Measurements from ENCODE around the gene CDH3. TPM values are rescaled to one million over a fixed set of nuclear protein-coding genes. Genes with fewer than 3 reads are reported as not detected.

CDH3 gene
- total RNA-seq, 2 donors from 2014 or later: 0.81 to 0.89 TPM

Other genes with a start within 250 kb of the CDH3 start
- 10 to 100 TPM; 71.5 to 90.3 TPM for gene SMPD3, start 196.8 kb upstream of the CDH3 start, total RNA-seq
- gene ZFP90, start 106.0 kb upstream of the CDH3 start, total RNA-seq: 1 to 10 TPM; 8.4 to 9.0 TPM
- gene CDH1, start 92.0 kb downstream of the CDH3 start, total RNA-seq: 100 to 1,000 TPM; 714 to 770 TPM
- gene TANGO6, start 198.2 kb downstream of the CDH3 start, total RNA-seq: 1 to 10 TPM; 8.1 to 9.0 TPM

Data from left colon (tissue), 2 donors.